ENCODE results near the gene ITIH3. TPM values are rescaled to one million over a fixed set of nuclear protein-coding genes. Genes with fewer than 3 reads are reported as not detected.

The ITIH3 gene
- total RNA-seq, 4 donors from 2014 or later: 3.6 to 4.1 TPM; not detected in 2

DNA sequence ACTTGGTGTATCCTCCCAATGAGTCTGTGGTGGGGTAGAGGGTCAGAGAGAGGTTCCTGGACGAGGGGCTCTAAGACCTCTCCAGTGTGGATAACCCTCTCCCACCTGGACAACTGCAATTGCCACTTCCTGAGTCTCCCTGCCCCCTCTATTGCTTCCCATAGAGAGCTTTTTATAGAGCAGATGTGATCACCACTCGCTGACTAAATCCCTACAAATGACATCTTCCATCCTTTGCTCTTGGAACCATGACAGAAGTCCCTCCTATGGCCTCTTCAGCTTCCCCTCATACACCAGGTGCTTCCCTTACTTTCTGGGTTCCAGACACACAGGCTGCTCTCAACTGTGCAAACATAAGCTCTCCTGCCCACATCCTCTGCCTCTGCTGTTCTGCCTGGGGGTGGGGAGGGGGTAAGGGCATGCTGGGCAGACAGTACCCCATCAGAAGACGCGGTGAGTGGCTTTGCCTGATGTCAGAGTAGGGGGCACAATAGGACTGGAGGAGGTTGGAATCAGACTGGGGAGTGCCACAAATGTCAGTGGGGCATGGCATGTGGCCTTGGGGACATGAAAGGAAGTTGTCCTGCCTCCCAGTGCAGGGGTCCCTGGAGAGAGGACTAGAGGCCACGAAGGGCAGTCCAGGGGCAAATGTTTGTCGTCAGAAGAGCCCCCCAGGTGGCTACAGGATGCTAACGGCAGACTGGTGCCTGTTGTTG lies 15.2 kb downstream of the ITIH3 start:
- Histone ChIP-seq H3K4me1 (no peaks in the 10 kb centered on the region), H3K4me3 (no peak overlapping the region), H3K27me3 (no peaks in the 10 kb centered on the region), H3K27ac (no peak overlapping the region), H3K36me3 (no peaks in the 10 kb centered on the region), H3K9me3 (no peaks in the 10 kb centered on the region)
- TF ChIP-seq, protein P1, sequence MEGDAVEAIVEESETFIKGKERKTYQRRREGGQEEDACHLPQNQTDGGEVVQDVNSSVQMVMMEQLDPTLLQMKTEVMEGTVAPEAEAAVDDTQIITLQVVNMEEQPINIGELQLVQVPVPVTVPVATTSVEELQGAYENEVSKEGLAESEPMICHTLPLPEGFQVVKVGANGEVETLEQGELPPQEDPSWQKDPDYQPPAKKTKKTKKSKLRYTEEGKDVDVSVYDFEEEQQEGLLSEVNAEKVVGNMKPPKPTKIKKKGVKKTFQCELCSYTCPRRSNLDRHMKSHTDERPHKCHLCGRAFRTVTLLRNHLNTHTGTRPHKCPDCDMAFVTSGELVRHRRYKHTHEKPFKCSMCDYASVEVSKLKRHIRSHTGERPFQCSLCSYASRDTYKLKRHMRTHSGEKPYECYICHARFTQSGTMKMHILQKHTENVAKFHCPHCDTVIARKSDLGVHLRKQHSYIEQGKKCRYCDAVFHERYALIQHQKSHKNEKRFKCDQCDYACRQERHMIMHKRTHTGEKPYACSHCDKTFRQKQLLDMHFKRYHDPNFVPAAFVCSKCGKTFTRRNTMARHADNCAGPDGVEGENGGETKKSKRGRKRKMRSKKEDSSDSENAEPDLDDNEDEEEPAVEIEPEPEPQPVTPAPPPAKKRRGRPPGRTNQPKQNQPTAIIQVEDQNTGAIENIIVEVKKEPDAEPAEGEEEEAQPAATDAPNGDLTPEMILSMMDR (IDR thresholded peaks at IDR 0.05): no peak
- no peak for TF ChIP-seq POLR2A (IDR thresholded peaks at IDR 0.05)
- DNase-seq: no peak

DNA sequence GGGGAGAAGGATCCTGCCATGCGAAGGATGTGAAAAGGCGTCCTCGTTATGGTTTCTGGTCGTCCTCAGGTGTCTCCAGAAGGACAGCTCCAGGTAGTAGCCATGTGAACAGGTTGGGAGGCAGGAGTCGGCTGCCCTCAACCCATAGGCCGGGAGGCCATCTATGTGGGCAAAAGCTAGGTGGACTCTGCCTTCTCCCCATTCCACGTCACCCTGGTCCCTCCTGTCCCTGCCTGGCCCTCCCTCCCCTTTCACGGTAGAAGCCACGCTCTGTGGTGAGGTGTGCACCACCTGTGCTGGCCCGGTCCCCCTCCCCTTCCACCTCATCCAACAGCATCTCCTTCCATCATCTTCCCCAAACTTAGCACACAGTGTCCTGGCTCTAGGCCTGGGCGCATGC lies 16.3 kb downstream of the ITIH3 start:
- no peaks in the 10 kb centered on the region for H3K36me3 ChIP-seq
- TF ChIP-seq, protein P1 (IDR thresholded peaks at IDR 0.05): no peak
- no peak for TF ChIP-seq POLR2A (IDR thresholded peaks at IDR 0.05)
- no peak overlapping the region for H3K4me3 ChIP-seq
- H3K9me3 ChIP-seq: no peaks in the 10 kb centered on the region
- no peaks in the 10 kb centered on the region for H3K4me1 ChIP-seq
- H3K27ac ChIP-seq: no peak overlapping the region
- no peaks in the 10 kb centered on the region for H3K27me3 ChIP-seq
- DNase-seq: no peak

DNA sequence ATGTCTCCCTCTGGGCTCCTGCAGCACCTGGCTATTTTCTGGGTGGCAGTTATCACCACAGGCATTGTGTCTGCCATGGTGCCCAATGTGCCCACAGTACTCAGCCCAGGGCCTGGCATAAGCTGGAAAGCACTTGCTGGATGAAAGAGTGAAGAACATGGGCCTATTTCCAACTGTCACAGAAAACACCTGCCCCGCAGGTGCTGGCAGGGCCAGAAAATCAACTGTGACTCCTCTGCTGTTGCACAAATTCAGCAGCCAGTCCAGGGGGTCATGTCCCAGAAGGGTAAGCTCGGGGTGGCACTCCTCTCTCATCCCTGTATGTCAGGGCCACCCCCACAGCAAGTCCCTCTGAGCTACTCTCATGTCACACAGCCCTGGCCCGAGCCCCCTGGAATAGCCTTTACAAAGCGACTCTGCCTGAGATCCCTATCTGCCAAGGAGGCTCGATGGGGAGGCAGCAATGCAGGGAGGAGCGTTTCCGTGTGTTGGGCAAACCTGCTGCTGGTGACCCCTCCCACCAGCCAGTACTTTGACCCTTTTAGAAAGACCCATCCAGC lies 16.9 kb downstream of the ITIH3 start:
- H3K36me3 ChIP-seq: no peaks in the 10 kb centered on the region
- H3K4me1 ChIP-seq: no peaks in the 10 kb centered on the region
- no peaks in the 10 kb centered on the region for H3K9me3 ChIP-seq
- H3K27ac ChIP-seq: no peak overlapping the region
- no peaks in the 10 kb centered on the region for H3K27me3 ChIP-seq
- TF ChIP-seq, protein P1 (IDR thresholded peaks at IDR 0.05): no peak
- TF ChIP-seq POLR2A (IDR thresholded peaks at IDR 0.05): no peak
- H3K4me3 ChIP-seq: no peak overlapping the region
- no peak for DNase-seq

DNA sequence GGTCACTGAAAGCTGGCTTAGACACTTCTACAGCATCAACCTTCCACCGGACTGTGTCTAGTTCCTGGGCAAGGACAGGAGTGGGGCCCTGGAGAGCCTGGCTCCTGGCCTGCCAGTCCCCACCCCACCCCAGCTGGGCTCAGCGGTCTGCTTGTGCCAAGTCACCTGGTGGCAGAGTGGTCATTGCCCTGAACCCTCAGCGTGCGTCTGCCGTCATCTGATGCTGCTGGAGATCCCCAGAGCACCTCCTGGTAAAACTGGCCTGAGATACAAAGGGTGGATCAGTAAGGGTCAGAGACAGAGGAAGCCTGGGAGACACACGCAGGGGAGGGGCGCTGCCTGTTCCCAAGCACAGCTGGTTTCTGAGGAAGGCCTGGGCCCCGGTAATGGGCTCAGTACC lies 19.2 kb downstream of the ITIH3 start:
- no peak for DNase-seq
- no peak overlapping the region for H3K4me3 ChIP-seq
- no peaks in the 10 kb centered on the region for H3K9me3 ChIP-seq
- no peaks in the 10 kb centered on the region for H3K4me1 ChIP-seq
- TF ChIP-seq POLR2A (IDR thresholded peaks at IDR 0.05): no peak
- TF ChIP-seq, protein P1 (IDR thresholded peaks at IDR 0.05): no peak
- no peaks in the 10 kb centered on the region for H3K36me3 ChIP-seq
- H3K27ac ChIP-seq: no peak overlapping the region
- no peaks in the 10 kb centered on the region for H3K27me3 ChIP-seq

DNA sequence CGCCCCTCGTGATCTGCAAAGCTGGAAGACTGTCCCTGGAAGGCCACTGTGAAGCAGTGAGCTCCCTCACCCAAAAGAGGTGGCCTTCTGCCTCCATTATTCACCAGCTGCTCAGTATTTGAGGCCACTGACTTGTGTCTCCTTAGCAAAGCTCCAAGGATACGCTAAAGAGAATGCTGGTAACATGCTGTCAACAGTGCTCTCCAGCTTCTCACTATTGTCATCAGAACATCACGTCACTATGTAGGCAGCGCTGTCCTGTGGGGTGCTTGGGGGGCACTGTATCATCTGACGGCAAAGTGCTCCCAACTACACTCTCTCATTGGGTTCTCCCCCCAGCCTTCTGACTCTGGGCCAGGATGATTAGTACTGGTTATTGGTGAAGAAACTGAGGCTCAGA lies 21.6 kb downstream of the ITIH3 start:
- no peaks in the 10 kb centered on the region for H3K36me3 ChIP-seq
- no peak overlapping the region for H3K27ac ChIP-seq
- no peak for DNase-seq
- H3K4me3 ChIP-seq: no peak overlapping the region
- no peaks in the 10 kb centered on the region for H3K27me3 ChIP-seq
- no peaks in the 10 kb centered on the region for H3K4me1 ChIP-seq
- TF ChIP-seq, protein P1 (IDR thresholded peaks at IDR 0.05): no peak
- no peak for TF ChIP-seq POLR2A (IDR thresholded peaks at IDR 0.05)
- H3K9me3 ChIP-seq: no peaks in the 10 kb centered on the region

Data from Peyer's patch (tissue), 4 donors.